A549 (cell line): ENCODE data around the gene HGF. TPM values are rescaled to one million over a fixed set of nuclear protein-coding genes. Genes with fewer than 3 reads are reported as not detected.

Experiments
- ATAC-seq, 2 experiments: fragments of 200-7000 bp in 1 of 2; fragments of >200 bp in 1 of 2; cut with Nextera tagmentation in 1 of 2; cut with Tn5 transposase in 1 of 2; 3 replicates each; pipeline versions ENCODE4 v1.8.0 to v1.9.1; 2018 to 2020; ENCODE audit warnings: mild to moderate bottlenecking in 1 of 2, moderate library complexity in 1 of 2
- CTCF ChIA-PET: fragments of 300-600 bp; sonication (Branson Sonifier 250); formaldehyde crosslinking; extraction: SDS; loops from one replicate; lab custom pipeline; 2021; ENCODE audit warnings: antibody characterized with exemption, inconsistent platforms; lab: Yijun Ruan, JAX
- POLR2A ChIA-PET: fragments of 350-600 bp; formaldehyde crosslinking; extraction: SDS; loops from one replicate; lab custom pipeline; 2021; ENCODE audit warnings: antibody characterized with exemption, inconsistent platforms; lab: Yijun Ruan, JAX
- DNase-seq, 2 experiments: peaks; one replicate each; pipeline versions ENCODE4 v3.0.0 to v3.0.0-alpha.2; 2011 to 2016; ENCODE audit warnings: low read depth in 1 of 2, low spot score in 1 of 2
- FAIRE-seq: peaks from 2 replicates; lab custom pipeline; 2011; peaks lifted over from hg19 to GRCh38; lab: Jason Lieb, UNC
- H3K27ac ChIP-seq, 2 experiments: fragments of >200 bp; sonication (Bioruptor Twin); formaldehyde crosslinking; 3 replicates each; pipeline ENCODE4 v1.5.1; 2016 to 2017
- H3K4me1 ChIP-seq: fragments of >200 bp; sonication (Bioruptor Twin); formaldehyde crosslinking; 3 replicates; pipeline ENCODE4 v1.6.1; 2016
- H3K4me2 ChIP-seq: fragments of >200 bp; sonication (Bioruptor Twin); formaldehyde crosslinking; 3 replicates; pipeline ENCODE4 v1.6.1; 2016
- H3K4me3 ChIP-seq: fragments of >200 bp; sonication (Bioruptor Twin); formaldehyde crosslinking; 3 replicates; pipeline ENCODE4 v1.5.1; 2016
- H3K9me3 ChIP-seq: fragments of >200 bp; sonication (Bioruptor Twin); formaldehyde crosslinking; 3 replicates; pipeline ENCODE4 v1.6.1; 2016
- BCL3 ChIP-seq: fragments of >200 bp; sonication (Bioruptor Twin); formaldehyde crosslinking; IDR thresholded peaks from 3 replicates; pipeline ENCODE4 v1.6.1; 2016
- BHLHE40 ChIP-seq: IDR thresholded peaks from 2 replicates; pipeline ENCODE4 v1.6.1; 2012; ENCODE audit warnings: low read depth, low read length, inconsistent platforms
- CBX2 ChIP-seq: fragments of 200-600 bp; sonication (generic); IDR thresholded peaks from 2 replicates; pipeline ENCODE4 v1.6.1; 2016; ENCODE audit warnings: low read depth, mild to moderate bottlenecking, borderline replicate concordance
- CHD4 ChIP-seq: fragments of 200-600 bp; sonication (generic); IDR thresholded peaks from 2 replicates; pipeline ENCODE4 v1.6.1; 2016; ENCODE audit warnings: antibody characterized with exemption, mild to moderate bottlenecking, borderline replicate concordance
- CTCF ChIP-seq: fragments of >200 bp; sonication (Bioruptor Twin); formaldehyde crosslinking; IDR thresholded peaks from 3 replicates; pipeline ENCODE4 v1.5.1; 2016
- FOXS1 ChIP-seq: fragments of 250-450 bp; sonication (Bioruptor Pico); IDR thresholded peaks from 2 replicates; pipeline ENCODE4 v1.5.0; 2020; ENCODE audit warnings: mild to moderate bottlenecking, moderate library complexity
- GATA3 ChIP-seq: IDR thresholded peaks from 2 replicates; pipeline ENCODE4 v1.6.1; 2012; ENCODE audit warnings: borderline replicate concordance
- HDAC2 ChIP-seq: fragments of 200-600 bp; sonication (generic); IDR thresholded peaks from 2 replicates; pipeline ENCODE4 v1.6.1; 2016
- HES2 ChIP-seq: fragments of >200 bp; sonication (Bioruptor Twin); formaldehyde crosslinking; IDR thresholded peaks from 2 replicates; pipeline ENCODE4 v1.6.1; 2016
- HOXA7 ChIP-seq: fragments of 250-450 bp; sonication (Bioruptor Pico); IDR thresholded peaks from 2 replicates; pipeline ENCODE4 v1.5.0; 2020; ENCODE audit warnings: mild to moderate bottlenecking, moderate library complexity
- HOXB13 ChIP-seq: fragments of 250-450 bp; sonication (Bioruptor Pico); IDR thresholded peaks from 2 replicates; pipeline ENCODE4 v1.5.0; 2020; ENCODE audit warnings: low read depth, mild to moderate bottlenecking, moderate library complexity
- JUN ChIP-seq, 2 experiments: fragments of >200 bp; sonication (Bioruptor Twin); formaldehyde crosslinking; IDR thresholded peaks; 2 replicates in 1 of 2; 3 replicates in 1 of 2; pipeline ENCODE4 v1.6.1; 2016 to 2017
- MAFK ChIP-seq: fragments of 450-650 bp; IDR thresholded peaks from 2 replicates; pipeline ENCODE4 v1.6.1; 2014; ENCODE audit not compliant: partially characterized antibody
- MYC ChIP-seq: IDR thresholded peaks from 2 replicates; pipeline ENCODE4 v1.6.1; 2012; ENCODE audit warnings: mild to moderate bottlenecking, inconsistent platforms, low read length, improper control_type of control experiment, borderline replicate concordance
- NPAS2 ChIP-seq: fragments of 250-450 bp; sonication (Bioruptor Pico); IDR thresholded peaks from 2 replicates; pipeline ENCODE4 v1.8.0; 2022; ENCODE audit warnings: mild to moderate bottlenecking, moderate library complexity, borderline replicate concordance
- POLR2AphosphoS2 ChIP-seq: conservative IDR thresholded peaks from 2 replicates; pipeline ENCODE4 v1.6.1; 2012; ENCODE audit warnings: low read length, improper control_type of control experiment, inconsistent platforms
- RAD21 ChIP-seq, 2 experiments: fragments of >200 bp in 1 of 2; sonication (Bioruptor Twin) in 1 of 2; formaldehyde crosslinking in 1 of 2; IDR thresholded peaks in 1 of 2; conservative IDR thresholded peaks in 1 of 2; 2 replicates in 1 of 2; 3 replicates in 1 of 2; pipeline ENCODE4 v1.6.1; 2012 to 2018; ENCODE audit warnings: inconsistent platforms in 1 of 2
- RCOR1 ChIP-seq: fragments of 150-350 bp; IDR thresholded peaks from 2 replicates; pipeline ENCODE4 v1.6.1; 2014; ENCODE audit warnings: antibody characterized with exemption, low read length, low read depth
- RFX5 ChIP-seq: fragments of 450-650 bp; IDR thresholded peaks from 2 replicates; pipeline ENCODE4 v1.7.1; 2014; ENCODE audit warnings: antibody characterized with exemption, mild to moderate bottlenecking, moderate library complexity
- SMC3 ChIP-seq: fragments of >200 bp; sonication (Bioruptor Twin); formaldehyde crosslinking; IDR thresholded peaks from 3 replicates; pipeline ENCODE4 v1.6.1; 2018; ENCODE audit warnings: inconsistent platforms
- ZNF302 ChIP-seq: fragments of 250-450 bp; sonication (Bioruptor Pico); IDR thresholded peaks from 2 replicates; pipeline ENCODE4 v1.9.0; 2021; ENCODE audit warnings: inconsistent platforms, mild to moderate bottlenecking, moderate library complexity
- ZSCAN20 ChIP-seq: fragments of 250-450 bp; sonication (Bioruptor Pico); IDR thresholded peaks from 2 replicates; pipeline ENCODE4 v1.8.0; 2022; ENCODE audit warnings: mild to moderate bottlenecking, moderate library complexity
- WGBS: methylation state at CpG from one replicate; pipeline ENCODE4 v1.1.6; 2017; ENCODE audit errors: missing lambda C conversion rate; 5-methylcytosine and 5-hydroxymethylcytosine counted together
- polyA plus RNA-seq, 4 experiments: library from polyadenylated mRNA; depleted of rRNA in 3 of 4; stranded (reverse); fragments of >200 nt; fragmentation: RNase III in 1 of 4; extraction: RNeasy Plus Mini Kit Qiagen cat#74134 plus additional on column Dnase treatment in 1 of 4; gene quantifications; 2 replicates in 3 of 4; 3 replicates in 1 of 4; pipeline ENCODE4 v1.2.3, GENCODE V29; 2011 to 2017

Gene HGF
- polyA plus RNA-seq, 2 of the 4 experiments (the other 2 are of a cell fraction), result 0.06 to 0.31 TPM

- WGBS, result 56% methylated on average over 4 of the region's 4 CpGs
- H3K27ac ChIP-seq, result no peak overlapping the region
- no peak for ATAC-seq
- no peak for TF ChIP-seq HDAC2
- TF ChIP-seq, all 56 proteins: peak for 0
- Histone ChIP-seq H3K4me1 (peaks cover 18% of the 10 kb centered on the region), H3K4me2 (peak overlapping the region; percentile 14; the same call in 1 of the 3 replicates), H3K9me3 (no peaks in the 10 kb centered on the region), H3K4me3 (no peak overlapping the region)
- no peak for FAIRE-seq
- no peak for DNase-seq
- CTCF ChIA-PET, result interaction anchor here (1.0 kb wide), 1 partner anchor 11 kb away, joined by 4 read pairs; no protein-coding TSS in a partner anchor
- POLR2A ChIA-PET, result no interaction called here
Measured at GRCh38 chr7:81691199-81691821, 78.5 kb downstream of the HGF start.

- Histone ChIP-seq H3K4me1 (peaks cover 20% of the 10 kb centered on the region), H3K4me2 (peak overlapping the region; percentile 14; the same call in 1 of the 3 replicates), H3K9me3 (no peaks in the 10 kb centered on the region), H3K27ac (no peak overlapping the region), H3K4me3 (no peak overlapping the region)
- 37% methylated on average over 3 of the region's 3 CpGs for WGBS
- POLR2A ChIA-PET, result no interaction called here
- CTCF ChIA-PET, result no interaction called here
- ATAC-seq (no peak), DNase-seq (no peak), FAIRE-seq (no peak)
- no peak for TF ChIP-seq CHD4
- no peak for TF ChIP-seq NPAS2
- no peak for TF ChIP-seq MYC
- TF ChIP-seq HES2, result no peak
- TF ChIP-seq POLR2AphosphoS2, result no peak
- no peak for TF ChIP-seq JUN (IDR thresholded peaks at IDR 0.05)
- no peak for TF ChIP-seq RAD21 (conservative IDR thresholded peaks at IDR 0.05 in 1 of 2, IDR thresholded peaks at IDR 0.05 in 1 of 2)
- TF ChIP-seq CTCF, result no peak
- TF ChIP-seq SMC3, result no peak
Measured at GRCh38 chr7:81690688-81691087, 79.2 kb downstream of the HGF start.

DNA sequence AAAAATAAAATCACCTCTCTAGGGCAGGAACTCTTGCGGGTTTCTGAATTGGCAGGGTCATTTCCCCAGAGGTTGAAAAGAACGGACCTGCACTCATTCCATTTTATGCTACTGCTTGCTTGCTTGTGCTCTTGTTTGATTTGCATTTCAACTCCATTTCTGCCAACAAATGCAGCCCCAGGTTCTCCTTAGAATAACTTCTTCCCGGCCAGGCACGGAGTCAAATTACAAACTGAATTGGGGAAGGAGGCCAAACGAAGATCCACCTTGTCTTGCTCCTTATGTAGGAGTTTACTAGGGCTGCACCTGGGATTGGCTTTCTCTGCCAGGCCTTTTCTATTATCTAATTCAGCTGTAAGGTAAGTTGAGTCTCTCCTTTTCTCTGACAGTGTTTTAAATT lies 79.6 kb downstream of the HGF start:
- H3K9me3 ChIP-seq, result no peaks in the 10 kb centered on the region
- ChIA-PET CTCF (no interaction called here), POLR2A (no interaction called here)
- 0 out of 6 replicates have a peak overlapping the region, but pooled peaks of 1 of the 2 experiments have one; percentile 9 for H3K27ac ChIP-seq
- 75% methylated on average over 5 of the region's 5 CpGs for WGBS
- peaks cover 24% of the 10 kb centered on the region for H3K4me1 ChIP-seq
- FAIRE-seq, result no peak
- H3K4me3 ChIP-seq, result no peak overlapping the region
- no peak for ATAC-seq
- TF ChIP-seq CBX2 (no peak), BHLHE40 (no peak), RFX5 (no peak), ZNF302 (CRISPR knock-in tag) (no peak), ZSCAN20 (no peak), FOXS1 (CRISPR knock-in tag) (no peak), BCL3 (no peak), CTCF (no peak), MAFK (no peak), HOXB13 (CRISPR knock-in tag) (no peak), MYC (no peak), RCOR1 (no peak), GATA3 (no peak), HOXA7 (CRISPR knock-in tag) (no peak)
- H3K4me2 ChIP-seq, result no peak overlapping the region
- DNase-seq, result no peak
